NB4 (cell line): ENCODE data around the gene FHIT.

ENCODE experiments used
- DNase-seq: peaks from one replicate; pipeline ENCODE4 v3.0.0; 2010; ENCODE audit warnings: low read depth
- H3K4me3 ChIP-seq: one replicate; pipeline ENCODE4 v1.5.1; 2011; ENCODE audit warnings: mild to moderate bottlenecking, low read depth, low read length, moderate library complexity
- CTCF ChIP-seq: IDR thresholded peaks from one replicate; pipeline ENCODE4 v1.5.1; 2012; ENCODE audit warnings: low read depth, low read length
- MAX ChIP-seq: IDR thresholded peaks from 2 replicates; pipeline ENCODE4 v1.6.1; 2011; ENCODE audit warnings: low read depth, low read length
- MYC ChIP-seq: IDR thresholded peaks from 2 replicates; pipeline ENCODE4 v1.6.1; 2011; ENCODE audit warnings: low read depth, low read length
- POLR2A ChIP-seq: IDR thresholded peaks from 2 replicates; pipeline ENCODE4 v1.6.1; 2011; ENCODE audit warnings: mild to moderate bottlenecking; ENCODE audit not compliant: insufficient read length; ENCODE audit errors: extremely low read depth

Gene FHIT

GRCh38 chr3:60584250-60584649, 667.0 kb downstream of the FHIT start:
- H3K4me3 ChIP-seq: no peak overlapping the region
- no peak for DNase-seq
- TF ChIP-seq POLR2A (no peak), MYC (no peak), CTCF (no peak), MAX (no peak)

- TF ChIP-seq CTCF (no peak), MYC (no peak), POLR2A (no peak), MAX (no peak)
- DNase-seq: no peak
Measured at GRCh38 chr3:60582288-60582687, 669.0 kb downstream of the FHIT start.

GRCh38 chr3:60580809-60581208, 670.4 kb downstream of the FHIT start:
- no peak for DNase-seq
- no peak for TF ChIP-seq CTCF
- H3K4me3 ChIP-seq: no peak overlapping the region

More at GRCh38 chr3:60582288-60582687, 669.0 kb downstream of the FHIT start:
- H3K4me3 ChIP-seq: no peak overlapping the region

GRCh38 chr3:60579734-60580133, 671.5 kb downstream of the FHIT start:
- H3K4me3 ChIP-seq: no peak overlapping the region
- DNase-seq: no peak
- TF ChIP-seq POLR2A (no peak), CTCF (no peak), MYC (no peak), MAX (no peak)

- no peak overlapping the region for H3K4me3 ChIP-seq
- no peak for DNase-seq
- no peak for TF ChIP-seq CTCF
- no peak for TF ChIP-seq MAX
- no peak for TF ChIP-seq MYC
- TF ChIP-seq POLR2A: no peak
Measured at GRCh38 chr3:60578936-60579335, 672.3 kb downstream of the FHIT start.

GRCh38 chr3:60577601-60578000, 673.7 kb downstream of the FHIT start:
- no peak overlapping the region for H3K4me3 ChIP-seq

More at GRCh38 chr3:60577601-60578000, 673.7 kb downstream of the FHIT start:
- no peak for DNase-seq
- TF ChIP-seq MAX: no peak
- no peak for TF ChIP-seq CTCF
- no peak for TF ChIP-seq POLR2A
- TF ChIP-seq MYC: no peak
